Upper lobe of right lung (tissue), 1 donor: ENCODE measurements around the gene NAALADL2. TPM values are rescaled to one million over a fixed set of nuclear protein-coding genes. Genes with fewer than 3 reads are reported as not detected.

ENCODE experiments used
- ATAC-seq: fragments of 200-7000 bp; cut with Tn5 transposase; one replicate; pipeline ENCODE4 v1.9.1; 2020; ENCODE audit warnings: mild to moderate bottlenecking, moderate library complexity
- DNase-seq: peaks from one replicate; pipeline ENCODE4 v3.0.0-alpha.2; 2020
- H3K27ac ChIP-seq: fragments of 200-600 bp; one replicate; pipeline ENCODE4 v1.8.0; 2022
- H3K27me3 ChIP-seq: fragments of 200-600 bp; one replicate; pipeline ENCODE4 v1.8.0; 2022; ENCODE audit warnings: mild to moderate bottlenecking
- H3K36me3 ChIP-seq: fragments of 200-600 bp; one replicate; pipeline ENCODE4 v1.8.0; 2022
- H3K4me1 ChIP-seq: fragments of 200-600 bp; one replicate; pipeline ENCODE4 v1.8.0; 2022
- H3K4me3 ChIP-seq: fragments of 200-600 bp; one replicate; pipeline ENCODE4 v1.8.0; 2022; ENCODE audit warnings: mild to moderate bottlenecking
- H3K9me3 ChIP-seq: fragments of 200-600 bp; one replicate; pipeline ENCODE4 v1.8.0; 2022
- CTCF ChIP-seq: fragments of 200-600 bp; IDR thresholded peaks from one replicate; pipeline ENCODE4 v1.8.0; 2022; ENCODE audit warnings: antibody characterized with exemption
- intact Hi-C: fragments of 100-400 bp; cut with DNase I; formaldehyde crosslinking; loops from one replicate; pipeline ENCODE4 v1.11.0; 2022
- total RNA-seq: library from RNA; stranded (reverse); fragmentation: NEBNext Ultra II Directional; extraction: Animal tissue kit (Norgen Biotek cat#: 25700); gene quantifications from one replicate; pipeline ENCODE4 v1.2.1, GENCODE V29; 2021
- donor health status: DM: no; HTN: yes; CAD: no; lungs with severe emphysema.

The NAALADL2 gene
- total RNA-seq, 1 donor from 2014 or later: 8.5 TPM

GRCh38 chr3:175186511-175186910 is 327.4 kb downstream of the NAALADL2 start:
- no peak for TF ChIP-seq CTCF
- no peak for DNase-seq
- Histone ChIP-seq H3K36me3 (no peaks in the 10 kb centered on the region), H3K27ac (no peak overlapping the region), H3K9me3 (no peaks in the 10 kb centered on the region), H3K4me1 (no peaks in the 10 kb centered on the region), H3K4me3 (no peak overlapping the region), H3K27me3 (no peaks in the 10 kb centered on the region)
- ATAC-seq: no peak
- intact Hi-C loops: no loop called here

- no peak for TF ChIP-seq CTCF
- H3K27me3 ChIP-seq: no peaks in the 10 kb centered on the region
- DNase-seq (peak; percentile 26), ATAC-seq (peak; percentile 79)
- H3K9me3 ChIP-seq: no peaks in the 10 kb centered on the region
- H3K4me3 ChIP-seq: no peak overlapping the region
- H3K4me1 ChIP-seq: no peaks in the 10 kb centered on the region
- H3K36me3 ChIP-seq: no peaks in the 10 kb centered on the region
- intact Hi-C loops: no loop called here
- no peak overlapping the region for H3K27ac ChIP-seq
Observed at GRCh38 chr3:175187586-175187985, 328.5 kb downstream of the NAALADL2 start.

GRCh38 chr3:175192536-175192935 is 333.4 kb downstream of the NAALADL2 start:
- Histone ChIP-seq H3K27ac (no peak overlapping the region), H3K27me3 (no peaks in the 10 kb centered on the region), H3K4me3 (no peak overlapping the region), H3K9me3 (no peaks in the 10 kb centered on the region), H3K4me1 (no peaks in the 10 kb centered on the region), H3K36me3 (no peaks in the 10 kb centered on the region)
- intact Hi-C loops: no loop called here
- no peak for DNase-seq
- ATAC-seq: no peak
- no peak for TF ChIP-seq CTCF

- ATAC-seq: no peak
Observed at GRCh38 chr3:175193815-175194518, 334.8 kb downstream of the NAALADL2 start.

GRCh38 chr3:175198991-175199783 is 340.1 kb downstream of the NAALADL2 start:
- H3K27ac ChIP-seq: no peak overlapping the region
- H3K4me3 ChIP-seq: no peak overlapping the region
- no peak for TF ChIP-seq CTCF
- no peaks in the 10 kb centered on the region for H3K9me3 ChIP-seq
- no peaks in the 10 kb centered on the region for H3K27me3 ChIP-seq
- H3K4me1 ChIP-seq: no peaks in the 10 kb centered on the region
- ATAC-seq (no peak), DNase-seq (no peak)
- no peaks in the 10 kb centered on the region for H3K36me3 ChIP-seq
- intact Hi-C loops: no loop called here

More at GRCh38 chr3:175193815-175194518, 334.8 kb downstream of the NAALADL2 start:
- no peak for DNase-seq
- H3K27me3 ChIP-seq: no peaks in the 10 kb centered on the region
- TF ChIP-seq CTCF: no peak
- intact Hi-C loops: no loop called here
- no peaks in the 10 kb centered on the region for H3K9me3 ChIP-seq
- no peak overlapping the region for H3K27ac ChIP-seq
- H3K4me1 ChIP-seq: no peaks in the 10 kb centered on the region
- H3K36me3 ChIP-seq: no peaks in the 10 kb centered on the region
- no peak overlapping the region for H3K4me3 ChIP-seq
